Stimulated activated effector memory CD8-positive, alpha-beta T cell treated with anti-CD3 and anti-CD28 coated beads, Interleukin-12 subunit alpha, Interleukin-12 subunit beta, amount 100 ng/mL, for 72 hours (primary cell): ENCODE results near the gene GTPBP6.

Experiments
- ATAC-seq: fragments of 150-1000 bp; cut with Tn5 transposase; 2 replicates; pipeline ENCODE4 v1.10.0; 2021
- DNase-seq, 2 donors: peaks; one replicate each; pipeline ENCODE4 v3.0.0; 2021 to 2022; ENCODE audit warnings: low spot score in 2 of 2
- H3K27ac Mint-ChIP-seq: one replicate; pipeline ENCODE4 v1.8.0; 2022; ENCODE audit warnings: mild to moderate bottlenecking, mixed read lengths
- H3K36me3 Mint-ChIP-seq: one replicate; pipeline ENCODE4 v1.8.0; 2022; ENCODE audit warnings: mild to moderate bottlenecking, mixed read lengths
- H3K4me1 Mint-ChIP-seq: one replicate; pipeline ENCODE4 v1.8.0; 2022; ENCODE audit warnings: mixed read lengths
- H3K4me3 Mint-ChIP-seq: one replicate; pipeline ENCODE4 v1.8.0; 2022; ENCODE audit warnings: mild to moderate bottlenecking, mixed read lengths
- H3K9me3 Mint-ChIP-seq: one replicate; pipeline ENCODE4 v1.8.0; 2022; ENCODE audit warnings: mixed read lengths

The GTPBP6 gene

DNA sequence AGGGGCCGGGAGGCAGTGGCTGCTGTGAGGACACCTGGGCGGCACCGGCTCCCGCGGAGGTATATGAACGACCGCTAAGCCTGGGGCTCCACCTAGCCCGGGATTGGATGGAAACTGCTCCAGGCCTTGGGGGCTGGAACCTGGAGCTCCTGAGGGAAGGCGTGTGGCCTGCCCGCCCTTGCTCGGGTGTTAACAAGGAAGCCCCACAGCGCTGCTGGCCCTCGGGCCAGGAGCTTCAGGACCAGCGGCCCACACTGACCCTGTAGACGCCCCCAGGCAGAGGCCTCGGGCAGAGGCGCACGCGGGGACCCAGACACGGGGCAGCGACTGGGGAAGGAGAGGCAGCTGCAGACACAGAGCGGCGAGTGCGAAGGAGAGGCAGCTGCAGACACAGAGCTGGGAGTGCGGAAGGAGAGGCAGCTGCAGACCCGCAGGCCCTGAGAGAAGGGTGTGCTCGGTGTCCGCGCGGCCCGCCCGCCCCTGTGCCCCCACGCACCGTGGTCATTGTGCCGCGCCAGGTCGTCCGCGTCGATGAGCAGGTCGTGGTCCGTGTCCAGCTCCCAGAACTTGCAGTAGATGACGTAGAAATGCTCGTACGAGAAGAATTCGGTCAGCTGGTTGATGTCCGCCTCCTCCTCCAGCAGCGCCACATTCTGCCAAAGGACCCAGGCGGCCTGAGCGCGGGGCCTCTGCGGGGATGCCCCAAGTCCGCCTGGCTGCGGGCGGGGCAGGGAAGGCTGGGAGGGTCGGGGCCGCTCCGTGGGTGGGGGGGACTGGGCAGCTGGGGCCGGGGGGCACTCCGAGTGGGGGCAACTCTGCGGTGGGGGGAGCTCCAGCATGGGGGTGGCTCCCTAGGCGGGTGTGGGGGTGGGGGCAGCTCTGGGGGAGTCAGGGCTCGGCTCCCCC lies 26.7 kb upstream of the GTPBP6 start:
- H3K4me3 Mint-ChIP-seq: no peak overlapping the region
- DNase-seq (no peak), ATAC-seq (no peak)
- no peaks in the 10 kb centered on the region for H3K9me3 Mint-ChIP-seq
- peaks cover 5% of the 10 kb centered on the region for H3K4me1 Mint-ChIP-seq
- peaks cover 9% of the 10 kb centered on the region for H3K36me3 Mint-ChIP-seq
- H3K27ac Mint-ChIP-seq: no peak overlapping the region

DNA sequence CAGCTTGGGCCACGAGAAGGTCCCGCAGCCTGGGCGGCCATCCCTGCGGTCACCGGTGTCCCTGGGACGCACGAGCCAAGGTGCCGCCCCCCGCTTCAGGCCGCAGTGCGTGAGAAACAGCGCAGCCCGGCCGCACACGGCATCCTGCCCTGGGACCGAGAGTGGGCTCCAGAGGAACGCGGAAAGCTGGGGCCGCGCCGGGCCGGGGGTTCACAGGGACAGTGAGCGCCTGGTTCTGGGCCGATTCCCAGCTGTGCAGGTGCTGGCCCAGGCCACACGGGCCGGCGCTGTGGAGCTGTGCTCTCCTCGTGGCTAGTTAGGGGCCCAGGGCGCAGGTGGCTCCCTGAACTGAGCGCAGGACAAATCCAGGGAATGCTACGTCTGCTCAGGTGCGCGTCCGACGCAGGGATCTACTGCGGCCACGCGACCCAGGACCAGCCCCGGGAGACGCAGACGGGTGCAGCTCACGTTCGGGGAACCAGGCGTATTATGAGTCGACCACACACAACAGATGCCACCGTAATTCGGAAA lies 25.8 kb upstream of the GTPBP6 start:
- H3K36me3 Mint-ChIP-seq: peaks cover 9% of the 10 kb centered on the region
- no peak overlapping the region for H3K27ac Mint-ChIP-seq
- H3K4me3 Mint-ChIP-seq: no peak overlapping the region
- no peaks in the 10 kb centered on the region for H3K9me3 Mint-ChIP-seq
- no peak for ATAC-seq
- DNase-seq: no peak
- H3K4me1 Mint-ChIP-seq: peaks cover 5% of the 10 kb centered on the region

DNA sequence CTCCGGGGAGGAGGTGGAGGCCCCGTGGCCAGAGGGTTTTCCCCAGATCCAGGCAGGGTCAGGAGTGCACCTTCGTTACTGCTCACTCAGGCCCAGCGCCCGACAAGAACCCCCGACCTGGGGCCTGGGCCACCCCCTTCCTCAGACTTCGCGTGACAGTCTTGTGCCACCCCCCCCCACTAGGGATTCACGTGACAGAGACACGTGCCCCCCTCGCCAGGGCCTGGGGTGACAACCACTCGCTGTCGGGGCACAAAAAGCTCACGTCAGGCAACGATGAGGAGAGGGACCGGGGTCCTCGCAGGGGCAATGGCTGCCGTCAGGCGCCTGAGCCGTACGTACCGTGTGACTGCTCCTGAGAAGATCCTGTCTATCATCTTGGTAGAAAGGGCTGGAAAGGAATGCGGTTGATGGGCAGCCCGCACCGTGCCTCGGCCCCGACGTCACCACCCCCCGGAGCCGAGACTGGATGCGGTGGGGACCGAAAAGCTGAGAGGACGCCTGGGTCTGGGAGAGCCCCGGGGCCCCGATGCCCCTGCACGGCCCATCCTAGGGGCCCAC lies 23.0 kb upstream of the GTPBP6 start:
- Mint-ChIP-seq H3K4me1 (no peaks in the 10 kb centered on the region), H3K4me3 (no peak overlapping the region), H3K27ac (no peak overlapping the region), H3K9me3 (no peaks in the 10 kb centered on the region), H3K36me3 (peaks cover 11% of the 10 kb centered on the region)
- ATAC-seq: no peak
- DNase-seq: no peak

DNA sequence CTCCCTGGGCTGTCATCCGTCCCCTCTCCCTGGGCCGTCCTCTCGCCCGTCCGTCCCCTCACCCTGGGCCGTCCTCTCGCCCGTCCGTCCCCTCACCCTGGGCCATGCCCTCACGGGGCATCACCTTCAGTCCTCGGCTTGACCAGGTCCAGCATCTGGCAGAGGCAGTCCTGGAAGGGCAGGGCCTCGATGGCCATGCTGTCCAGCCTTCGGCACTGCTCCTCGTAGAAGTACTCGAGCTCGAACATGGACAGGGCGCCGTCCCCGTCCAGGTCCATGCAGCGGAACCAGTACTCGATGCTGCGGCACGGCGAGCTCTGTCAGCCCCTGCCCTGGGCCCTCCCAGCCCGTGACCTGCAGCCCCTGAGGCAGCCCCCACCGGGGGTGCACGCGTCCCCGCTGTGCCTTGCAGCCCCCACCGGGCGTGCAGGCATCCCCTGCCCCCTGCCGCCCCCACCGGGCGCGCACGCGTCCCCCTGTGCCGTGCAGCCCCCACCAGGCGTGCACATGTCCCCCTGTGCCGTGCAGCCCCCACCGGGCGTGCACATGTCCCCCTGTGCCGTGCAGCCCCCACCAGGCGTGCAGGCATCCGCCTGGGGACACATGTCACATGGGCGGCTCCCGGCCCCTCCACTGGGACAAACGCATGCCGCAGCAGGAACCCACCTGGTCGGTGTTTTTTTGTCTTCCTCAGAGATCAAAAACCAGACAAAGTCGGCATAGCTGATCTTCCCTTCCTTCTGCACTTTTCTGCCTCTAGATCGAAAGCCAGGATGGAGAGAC lies 22.2 kb upstream of the GTPBP6 start:
- DNase-seq: no peak

DNA sequence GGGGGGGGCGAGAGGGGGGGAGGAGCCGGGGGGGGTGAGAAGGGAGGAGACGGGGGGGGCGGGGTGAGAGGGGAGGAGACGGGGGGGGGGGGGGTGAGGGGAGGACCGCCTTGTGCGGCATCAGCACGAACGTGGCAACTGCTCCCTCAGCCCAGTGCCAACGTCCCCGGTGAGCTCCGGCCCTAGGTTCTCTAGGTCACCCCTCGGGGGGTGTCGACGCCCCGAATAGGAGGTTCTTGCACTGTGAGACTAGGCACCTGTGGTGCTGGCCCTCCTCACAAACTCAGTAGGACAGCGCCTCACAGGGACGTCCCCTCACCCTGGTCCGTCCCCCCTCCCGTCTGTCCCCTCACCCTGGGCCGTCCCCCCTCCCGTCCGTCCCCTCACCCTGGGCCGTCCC lies 21.5 kb upstream of the GTPBP6 start:
- ATAC-seq: no peak
- Mint-ChIP-seq H3K4me3 (no peak overlapping the region), H3K27ac (no peak overlapping the region), H3K4me1 (no peaks in the 10 kb centered on the region), H3K9me3 (no peaks in the 10 kb centered on the region), H3K36me3 (peaks cover 21% of the 10 kb centered on the region)
- DNase-seq: no peak

More for the DNA sequence above, 22.2 kb upstream of the GTPBP6 start:
- H3K36me3 Mint-ChIP-seq: peaks cover 17% of the 10 kb centered on the region
- H3K4me1 Mint-ChIP-seq: no peaks in the 10 kb centered on the region
- no peak overlapping the region for H3K27ac Mint-ChIP-seq
- no peak for ATAC-seq
- no peak overlapping the region for H3K4me3 Mint-ChIP-seq
- H3K9me3 Mint-ChIP-seq: no peaks in the 10 kb centered on the region

DNA sequence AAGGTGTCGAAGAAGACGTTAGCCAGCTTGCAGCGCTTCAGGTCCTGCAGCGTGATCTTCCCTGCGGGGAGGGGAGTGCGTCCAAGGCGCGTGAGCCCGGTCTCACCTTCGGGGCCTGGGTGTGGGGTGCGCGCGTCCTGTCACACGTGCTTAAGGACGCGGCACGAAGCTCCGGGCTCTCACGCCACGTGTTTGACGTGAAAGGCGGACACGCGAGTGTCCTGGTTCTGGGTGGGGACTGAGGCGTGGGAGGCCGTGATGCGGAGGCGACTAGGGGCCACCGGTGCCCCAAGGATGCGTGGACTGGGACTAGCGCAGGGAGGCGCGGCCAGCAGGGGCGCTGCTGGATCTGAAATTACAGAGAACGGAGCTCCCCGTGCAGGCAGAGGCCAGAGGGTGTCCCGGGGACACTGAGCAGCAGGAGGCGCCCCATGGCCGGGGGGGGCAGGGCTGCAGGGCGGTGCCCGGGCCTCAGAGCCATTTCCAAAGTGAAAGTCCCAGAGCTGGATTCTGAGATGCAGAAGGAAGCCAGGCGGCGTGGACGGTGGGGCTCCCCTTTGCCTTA lies 20.3 kb upstream of the GTPBP6 start:
- no peaks in the 10 kb centered on the region for H3K9me3 Mint-ChIP-seq

DNA sequence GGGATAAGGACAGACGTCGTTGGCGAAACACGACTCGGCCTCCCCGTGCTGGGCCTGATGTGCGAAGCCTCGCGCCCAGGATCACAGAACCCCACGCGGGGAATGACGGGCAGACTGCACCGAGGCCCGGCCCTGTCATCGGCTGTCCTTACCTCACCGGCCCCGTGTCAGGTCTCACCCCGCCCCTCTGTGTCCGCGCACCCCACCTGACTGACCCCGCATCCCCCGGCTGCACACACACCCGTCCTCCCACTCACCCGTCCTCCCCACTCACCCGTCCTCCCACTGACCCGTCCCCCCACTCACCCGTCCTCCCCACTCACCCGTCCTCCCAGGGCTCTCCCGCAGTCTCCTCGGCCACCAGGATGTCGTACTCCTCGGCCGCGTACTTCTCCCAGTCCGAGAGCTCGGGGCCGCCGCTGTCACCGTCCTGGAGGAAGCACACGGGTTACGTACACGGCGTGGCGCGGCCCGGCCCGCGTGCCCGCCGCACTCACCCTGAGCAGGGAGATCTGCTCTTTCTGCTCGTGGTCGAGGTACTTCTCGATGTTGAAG lies 19.8 kb upstream of the GTPBP6 start:
- DNase-seq (no peak), ATAC-seq (no peak)
- Mint-ChIP-seq H3K27ac (no peak overlapping the region), H3K4me1 (no peaks in the 10 kb centered on the region), H3K9me3 (no peaks in the 10 kb centered on the region), H3K4me3 (no peak overlapping the region), H3K36me3 (peaks cover 21% of the 10 kb centered on the region)

More for the DNA sequence above, 20.3 kb upstream of the GTPBP6 start:
- ATAC-seq: no peak
- H3K27ac Mint-ChIP-seq: no peak overlapping the region
- no peak for DNase-seq
- no peak overlapping the region for H3K4me3 Mint-ChIP-seq
- no peaks in the 10 kb centered on the region for H3K4me1 Mint-ChIP-seq
- H3K36me3 Mint-ChIP-seq: peaks cover 21% of the 10 kb centered on the region

DNA sequence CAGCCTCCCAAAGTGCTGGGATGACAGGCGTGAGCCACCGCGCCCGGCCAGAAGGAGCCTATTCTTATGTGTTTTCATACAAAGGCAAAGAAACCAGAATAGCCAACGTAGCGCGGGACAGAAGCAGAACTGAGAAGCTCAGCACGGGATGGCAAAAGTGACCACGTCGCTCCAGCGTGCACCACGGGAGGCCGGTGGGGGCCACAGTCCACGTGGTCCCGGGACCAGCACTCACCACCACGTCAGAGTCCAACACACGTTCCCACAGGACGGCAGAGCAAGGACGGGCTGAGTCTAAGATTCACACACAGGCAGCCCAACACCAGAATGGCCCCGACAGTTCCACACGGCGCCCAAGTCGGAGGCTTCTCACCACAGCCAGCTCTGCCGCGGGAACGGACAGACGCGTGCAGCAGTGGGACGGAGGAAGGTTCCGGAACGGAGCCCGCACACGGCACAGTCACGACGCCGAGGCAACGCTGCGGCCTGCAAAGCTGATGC lies 18.8 kb upstream of the GTPBP6 start:
- Mint-ChIP-seq H3K4me3 (no peak overlapping the region), H3K4me1 (no peaks in the 10 kb centered on the region), H3K27ac (no peak overlapping the region), H3K9me3 (no peaks in the 10 kb centered on the region), H3K36me3 (peaks cover 21% of the 10 kb centered on the region)
- no peak for ATAC-seq
- DNase-seq: no peak

DNA sequence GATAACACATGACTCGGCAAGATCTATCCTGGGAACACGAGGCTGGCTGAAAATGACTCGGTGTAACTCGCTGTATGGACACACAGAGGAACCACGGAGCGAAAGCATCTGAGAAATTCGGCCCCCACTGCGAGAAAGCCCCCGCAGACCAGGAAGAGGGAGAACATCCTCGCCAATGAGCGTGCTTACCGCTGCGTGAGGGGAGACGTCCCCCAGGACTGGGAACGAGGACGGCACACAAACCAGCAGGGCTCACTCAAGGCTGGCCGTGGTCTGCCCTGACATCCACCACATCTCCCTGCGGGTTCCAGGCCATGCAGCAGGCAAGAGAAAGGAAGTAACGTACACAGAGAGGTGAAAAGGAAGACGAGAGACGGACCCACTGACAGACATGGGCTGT lies 17.6 kb upstream of the GTPBP6 start:
- Mint-ChIP-seq H3K27ac (no peak overlapping the region), H3K36me3 (peaks cover 12% of the 10 kb centered on the region), H3K4me1 (no peaks in the 10 kb centered on the region), H3K9me3 (no peaks in the 10 kb centered on the region), H3K4me3 (no peak overlapping the region)
- ATAC-seq (no peak), DNase-seq (no peak)

DNA sequence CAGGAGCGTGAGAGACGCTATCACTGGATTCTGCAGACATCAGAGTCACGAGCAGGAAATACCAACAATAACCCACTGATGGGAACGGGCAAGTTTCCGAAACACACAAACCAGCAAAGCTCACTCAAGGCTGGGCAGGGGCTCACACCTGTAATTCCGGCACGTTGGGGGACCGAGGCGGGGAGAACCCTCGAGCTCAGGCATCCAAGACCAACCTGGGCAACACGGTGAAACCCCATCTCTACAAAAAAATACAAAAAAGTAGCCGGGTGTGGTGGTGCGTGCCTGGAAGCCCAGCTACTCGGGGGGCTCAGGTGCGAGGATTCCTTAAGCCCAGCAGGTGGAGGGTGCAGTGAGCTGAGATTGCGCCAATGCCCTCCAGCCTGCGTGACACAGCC lies 17.2 kb upstream of the GTPBP6 start:
- Mint-ChIP-seq H3K4me1 (no peaks in the 10 kb centered on the region), H3K4me3 (no peak overlapping the region), H3K9me3 (no peaks in the 10 kb centered on the region), H3K36me3 (peaks cover 12% of the 10 kb centered on the region), H3K27ac (no peak overlapping the region)
- no peak for ATAC-seq
- no peak for DNase-seq

DNA sequence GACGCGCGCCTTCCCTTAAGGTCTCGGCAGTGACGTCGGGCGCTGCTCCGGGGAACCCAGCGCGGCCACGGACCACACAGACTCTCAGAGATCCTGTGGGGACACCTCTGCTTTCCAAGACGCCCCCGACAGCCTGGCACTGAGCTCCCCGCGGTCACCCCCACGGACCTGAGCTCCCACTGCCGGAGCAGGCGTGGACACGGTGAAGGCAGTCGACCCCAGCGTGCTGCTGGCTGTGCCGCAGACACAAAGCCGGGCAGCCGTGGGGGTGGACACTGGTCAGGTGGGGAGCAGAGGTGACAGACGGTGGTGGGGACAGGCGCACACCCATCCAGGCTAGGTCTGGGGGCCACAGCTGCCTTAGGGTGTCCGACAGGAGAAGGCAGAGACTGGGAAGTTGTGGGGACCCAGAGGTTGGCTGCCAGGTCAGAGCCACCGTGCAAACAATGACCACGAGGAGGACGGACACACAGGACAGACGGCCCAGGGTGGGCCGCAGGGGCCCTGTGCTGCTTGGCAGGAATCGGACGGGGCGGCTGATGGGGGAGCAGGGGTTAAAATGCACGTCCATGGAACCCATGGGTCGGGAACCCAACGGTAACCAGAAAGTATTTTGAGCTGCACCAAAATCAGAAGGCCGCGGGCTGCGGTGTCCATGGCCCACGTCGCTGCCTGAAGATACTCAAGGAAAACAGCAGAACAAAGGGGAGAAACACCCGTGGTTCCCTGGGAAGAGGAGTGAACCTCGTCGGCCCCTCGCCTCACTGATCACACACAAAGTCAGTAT lies 16.6 kb upstream of the GTPBP6 start:
- DNase-seq: no peak
- Mint-ChIP-seq H3K4me3 (no peak overlapping the region), H3K9me3 (no peaks in the 10 kb centered on the region), H3K4me1 (no peaks in the 10 kb centered on the region), H3K27ac (no peak overlapping the region), H3K36me3 (peaks cover 12% of the 10 kb centered on the region)
- no peak for ATAC-seq

DNA sequence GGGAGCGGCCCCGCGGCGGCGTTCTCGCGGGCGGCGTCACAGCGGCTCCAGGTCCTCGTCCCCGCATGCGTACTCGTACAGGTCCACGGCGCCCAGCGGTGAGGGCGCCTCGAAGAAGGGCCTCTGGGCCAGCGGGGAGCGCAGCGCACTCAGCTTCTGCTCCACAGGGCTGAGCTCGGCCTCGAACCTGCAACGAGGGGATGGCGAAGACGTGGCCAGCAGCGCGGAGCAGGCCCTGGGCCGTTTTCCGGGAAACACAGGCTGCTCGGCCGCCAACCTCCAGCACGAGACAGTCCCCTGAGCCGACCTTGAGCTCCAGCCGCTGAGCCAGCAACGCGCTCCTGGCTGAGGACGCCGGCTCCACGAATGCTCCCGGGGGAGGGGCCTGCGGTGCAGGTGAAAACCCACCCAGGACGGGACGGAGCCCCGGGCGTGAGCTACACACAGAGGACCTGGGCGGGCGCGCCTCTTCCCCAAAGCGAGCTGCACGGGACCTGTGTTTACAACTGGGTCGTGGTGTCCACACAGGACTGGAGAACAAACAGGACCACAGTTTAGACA lies 15.8 kb upstream of the GTPBP6 start:
- no peak overlapping the region for H3K27ac Mint-ChIP-seq
- no peaks in the 10 kb centered on the region for H3K9me3 Mint-ChIP-seq
- DNase-seq (no peak), ATAC-seq (no peak)
- H3K4me1 Mint-ChIP-seq: no peaks in the 10 kb centered on the region
- no peak overlapping the region for H3K4me3 Mint-ChIP-seq
- peaks cover 12% of the 10 kb centered on the region for H3K36me3 Mint-ChIP-seq

DNA sequence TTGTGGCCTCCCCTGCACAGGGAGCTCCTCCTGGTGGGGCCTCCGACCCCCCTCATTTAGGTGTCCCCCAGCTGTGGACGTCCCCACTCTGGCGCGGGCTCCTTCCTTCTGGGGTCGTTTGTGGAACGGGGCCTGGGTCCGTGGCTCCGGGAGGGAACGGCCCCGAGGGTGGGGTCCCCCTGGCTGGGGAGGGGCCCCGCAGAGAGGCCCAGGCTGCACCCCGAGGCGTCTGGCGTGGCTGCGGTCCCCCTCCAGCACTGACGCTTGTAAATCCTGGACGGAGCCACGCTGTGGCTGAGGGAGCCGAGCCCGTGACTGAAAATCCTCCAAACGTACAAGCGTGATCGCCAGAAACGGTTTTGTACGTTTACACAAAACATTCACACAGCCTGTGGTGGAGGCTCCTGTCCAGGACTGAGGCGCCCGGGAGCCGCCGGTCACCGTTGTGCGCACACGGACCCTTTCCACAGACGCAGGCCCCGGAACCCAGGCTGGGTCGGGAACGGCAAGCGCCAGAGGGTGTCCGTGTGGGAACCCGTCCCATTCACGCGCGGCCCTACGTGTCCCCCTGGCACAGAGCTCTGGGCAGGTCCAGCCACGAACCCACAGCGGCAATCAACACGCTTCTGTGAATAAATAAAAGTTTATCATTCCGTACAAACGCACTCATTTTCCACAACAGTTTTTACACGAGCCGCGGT lies 15.2 kb upstream of the GTPBP6 start:
- no peaks in the 10 kb centered on the region for H3K9me3 Mint-ChIP-seq
- H3K4me1 Mint-ChIP-seq: no peaks in the 10 kb centered on the region
- peaks cover 12% of the 10 kb centered on the region for H3K36me3 Mint-ChIP-seq
- no peak overlapping the region for H3K4me3 Mint-ChIP-seq
- no peak for DNase-seq
- H3K27ac Mint-ChIP-seq: no peak overlapping the region
- no peak for ATAC-seq
